GM23338 (cell line): Measurements from ENCODE around the gene ST8SIA1. TPM values are rescaled to one million over a fixed set of nuclear protein-coding genes. Genes with fewer than 3 reads are reported as not detected.

Experiments used
- ATAC-seq: fragments of 200-7000 bp; cut with Tn5 transposase; 3 replicates; pipeline ENCODE4 v1.9.1; 2020
- DNase-seq: peaks from one replicate; pipeline ENCODE4 v3.0.0-alpha.2; 2015; ENCODE audit warnings: low spot score
- H2AFZ ChIP-seq: fragments of 200-600 bp; sonication (generic); 2 replicates; pipeline ENCODE4 v1.8.0; 2016; ENCODE audit warnings: antibody characterized with exemption, mild to moderate bottlenecking, moderate library complexity
- H3F3A ChIP-seq: fragments of 200-600 bp; sonication (generic); replicated peaks from 2 replicates; pipeline ENCODE4 v1.8.0; 2017; ENCODE audit warnings: antibody characterized with exemption, mixed run types, low read depth
- H3K27ac ChIP-seq: fragments of 200-600 bp; sonication (generic); 2 replicates; pipeline ENCODE4 v1.6.1; 2016; ENCODE audit warnings: low read depth
- H3K27me3 ChIP-seq: fragments of 200-600 bp; sonication (generic); 2 replicates; pipeline ENCODE4 v1.8.0; 2016; ENCODE audit warnings: mild to moderate bottlenecking, mixed run types, moderate library complexity; ENCODE audit not compliant: insufficient read depth
- H3K36me3 ChIP-seq: fragments of 200-600 bp; sonication (generic); 2 replicates; pipeline ENCODE4 v1.8.0; 2016; ENCODE audit warnings: mild to moderate bottlenecking; ENCODE audit not compliant: insufficient read depth
- H3K4me1 ChIP-seq: fragments of 200-600 bp; sonication (generic); 2 replicates; pipeline ENCODE4 v1.8.0; 2016; ENCODE audit warnings: mild to moderate bottlenecking, moderate library complexity; ENCODE audit not compliant: insufficient read depth
- H3K4me2 ChIP-seq: fragments of 200-600 bp; sonication (generic); 2 replicates; pipeline ENCODE4 v1.7.1; 2017; ENCODE audit warnings: mixed run types
- H3K4me3 ChIP-seq: fragments of 200-600 bp; sonication (generic); 2 replicates; pipeline ENCODE4 v1.6.1; 2016; ENCODE audit warnings: mixed run types
- H3K79me2 ChIP-seq: fragments of 200-600 bp; sonication (generic); replicated peaks from 2 replicates; pipeline ENCODE4 v1.8.0; 2017; ENCODE audit warnings: mild to moderate bottlenecking; ENCODE audit not compliant: insufficient read depth
- H3K9me2 ChIP-seq: fragments of 200-600 bp; sonication (generic); 2 replicates; pipeline ENCODE4 v1.8.0; 2017; ENCODE audit not compliant: insufficient read depth
- H4K20me1 ChIP-seq: fragments of 200-600 bp; sonication (generic); replicated peaks from 2 replicates; pipeline ENCODE4 v1.8.0; 2017; ENCODE audit warnings: mild to moderate bottlenecking; ENCODE audit not compliant: insufficient read depth
- H3K27ac Mint-ChIP-seq: 2 replicates; pipeline ENCODE4 v1.8.0; 2020; ENCODE audit warnings: inconsistent platforms, mild to moderate bottlenecking, moderate library complexity, mixed read lengths
- H3K27me3 Mint-ChIP-seq: 3 replicates; pipeline ENCODE4 v1.8.0; 2022; ENCODE audit warnings: low read depth, mild to moderate bottlenecking, moderate library complexity, mixed read lengths, inconsistent platforms; ENCODE audit not compliant: insufficient read depth, poor library complexity
- H3K36me3 Mint-ChIP-seq: 3 replicates; pipeline ENCODE4 v1.8.0; 2021; ENCODE audit warnings: low read depth, mild to moderate bottlenecking, inconsistent platforms, moderate library complexity, mixed read lengths
- H3K4me1 Mint-ChIP-seq: 3 replicates; pipeline ENCODE4 v1.8.0; 2020; ENCODE audit warnings: mild to moderate bottlenecking, inconsistent platforms, mixed read lengths
- H3K4me3 Mint-ChIP-seq: 3 replicates; pipeline ENCODE4 v1.8.0; 2021; ENCODE audit warnings: moderate library complexity, mild to moderate bottlenecking, inconsistent platforms, mixed read lengths
- H3K9me3 Mint-ChIP-seq: 3 replicates; pipeline ENCODE4 v1.8.0; 2020; ENCODE audit warnings: moderate library complexity, mild to moderate bottlenecking, inconsistent platforms, mixed read lengths
- CREB1 ChIP-seq: fragments of 250-450 bp; sonication (Bioruptor Pico); IDR thresholded peaks from 2 replicates; pipeline ENCODE4 v1.5.0; 2020; ENCODE audit warnings: low read depth, mild to moderate bottlenecking, moderate library complexity
- CTCF ChIP-seq, 2 experiments: fragments of 200-600 bp in 1 of 2; sonication (generic) in 1 of 2; conservative IDR thresholded peaks; 2 replicates each; pipeline versions ENCODE4 v1.5.1 to v1.6.1; 2016 to 2017; ENCODE audit warnings: antibody characterized with exemption in 2 of 2, low read depth in 2 of 2, mild to moderate bottlenecking in 2 of 2, moderate library complexity in 1 of 2
- ETS1 ChIP-seq: IDR thresholded peaks from 2 replicates; pipeline ENCODE4 v1.6.1; 2016; ENCODE audit warnings: antibody characterized with exemption
- EZH2 ChIP-seq: fragments of 200-600 bp; sonication (generic); IDR thresholded peaks from one replicate; pipeline ENCODE4 v1.8.0; 2017; ENCODE audit warnings: antibody characterized with exemption, mild to moderate bottlenecking, low read depth; ENCODE audit not compliant: unreplicated experiment
- EZH2phosphoT487 ChIP-seq: fragments of 200-600 bp; sonication (generic); IDR thresholded peaks from one replicate; pipeline ENCODE4 v1.8.1; 2018; ENCODE audit warnings: antibody characterized with exemption; ENCODE audit not compliant: unreplicated experiment
- JUNB ChIP-seq: IDR thresholded peaks from one replicate; pipeline ENCODE4 v1.6.1; 2016; ENCODE audit warnings: antibody characterized with exemption; ENCODE audit not compliant: unreplicated experiment
- NANOG ChIP-seq: IDR thresholded peaks from 2 replicates; pipeline ENCODE4 v1.6.1; 2016; ENCODE audit warnings: antibody characterized with exemption, borderline replicate concordance
- POLR2AphosphoS5 ChIP-seq: IDR thresholded peaks from 2 replicates; pipeline ENCODE4 v1.6.1; 2016; ENCODE audit warnings: antibody characterized with exemption, low read depth
- REST ChIP-seq: IDR thresholded peaks from one replicate; pipeline ENCODE4 v1.6.1; 2018; ENCODE audit warnings: antibody characterized with exemption; ENCODE audit not compliant: unreplicated experiment
- STAT1 ChIP-seq: IDR thresholded peaks from one replicate; pipeline ENCODE4 v1.6.1; 2016; ENCODE audit warnings: antibody characterized with exemption; ENCODE audit not compliant: unreplicated experiment
- ZNF114 ChIP-seq: fragments of 250-450 bp; sonication (Bioruptor Pico); IDR thresholded peaks from 2 replicates; pipeline ENCODE4 v1.5.0; 2020; ENCODE audit warnings: mild to moderate bottlenecking, moderate library complexity
- ZNF331 ChIP-seq: fragments of 250-450 bp; sonication (Bioruptor Pico); IDR thresholded peaks from 2 replicates; pipeline ENCODE4 v1.5.0; 2020; ENCODE audit warnings: low read depth, mild to moderate bottlenecking, moderate library complexity
- ZNF462 ChIP-seq: fragments of 250-450 bp; sonication (Bioruptor Pico); IDR thresholded peaks from 2 replicates; pipeline ENCODE4 v1.5.0; 2020; ENCODE audit warnings: mild to moderate bottlenecking, moderate library complexity
- polyA plus RNA-seq: library from polyadenylated mRNA; unstranded; fragments of >200 nt; fragmentation: Nextera tagmentation; extraction: Ambion mirVana; gene quantifications from 2 replicates; pipeline ENCODE4 v1.2.1, GENCODE V29; 2016
- total RNA-seq: library from RNA; depleted of rRNA; stranded (reverse); fragments of >200 nt; shearing (Covaris generic); gene quantifications from 2 replicates; pipeline ENCODE4 v1.2.3, GENCODE V29; 2014

The ST8SIA1 gene
- total and polyA plus RNA-seq, 2 experiments from 2014 or later = 2.5 to 5.1 TPM

- no peak overlapping the region for H3K4me3 Mint-ChIP-seq
- Histone ChIP-seq H3K4me1 (no peaks in the 10 kb centered on the region), H3K4me2 (no peak overlapping the region), H3K27me3 (no peaks in the 10 kb centered on the region), H3K36me3 (no peaks in the 10 kb centered on the region), H3K79me2 (no peaks in the 10 kb centered on the region), H3K9me2 (no peaks in the 10 kb centered on the region), H4K20me1 (no peaks in the 10 kb centered on the region), H2AFZ (no peak overlapping the region), H3K27ac (no peak overlapping the region), H3K4me3 (no peak overlapping the region), H3F3A (no peaks in the 10 kb centered on the region)
- DNase-seq (no peak), ATAC-seq (no peak)
- no peaks in the 10 kb centered on the region for H3K9me3 Mint-ChIP-seq
- no peaks in the 10 kb centered on the region for H3K4me1 Mint-ChIP-seq
- TF ChIP-seq REST (no peak), CREB1 (CRISPR knock-in tag) (no peak), ZNF462 (no peak), ETS1 (no peak), CTCF (conservative IDR thresholded peaks at IDR 0.05; ENCODE audit: low read depth in 2 of 2) (no peak), ZNF331 (no peak), STAT1 (no peak), EZH2phosphoT487 (no peak), ZNF114 (CRISPR knock-in tag) (no peak), JUNB (no peak), NANOG (no peak), EZH2 (no peak), POLR2AphosphoS5 (no peak)
- H3K27me3 Mint-ChIP-seq = no peaks in the 10 kb centered on the region
- H3K27ac Mint-ChIP-seq = no peak overlapping the region
- no peaks in the 10 kb centered on the region for H3K36me3 Mint-ChIP-seq
Observed at GRCh38 chr12:22353615-22354325, 19.3 kb upstream of the ST8SIA1 start.
